Fibroblast of peridontal ligament (primary cell): Measurements from ENCODE around the gene IPPK.

Source experiments
- DNase-seq: peaks from one replicate; pipeline ENCODE4 v3.0.0-alpha.2; 2010; ENCODE audit errors: extremely low read depth

Gene IPPK

GRCh38 chr9:92686954-92687353, 17.0 kb upstream of the IPPK start:
- DNase-seq, result no peak

DNA sequence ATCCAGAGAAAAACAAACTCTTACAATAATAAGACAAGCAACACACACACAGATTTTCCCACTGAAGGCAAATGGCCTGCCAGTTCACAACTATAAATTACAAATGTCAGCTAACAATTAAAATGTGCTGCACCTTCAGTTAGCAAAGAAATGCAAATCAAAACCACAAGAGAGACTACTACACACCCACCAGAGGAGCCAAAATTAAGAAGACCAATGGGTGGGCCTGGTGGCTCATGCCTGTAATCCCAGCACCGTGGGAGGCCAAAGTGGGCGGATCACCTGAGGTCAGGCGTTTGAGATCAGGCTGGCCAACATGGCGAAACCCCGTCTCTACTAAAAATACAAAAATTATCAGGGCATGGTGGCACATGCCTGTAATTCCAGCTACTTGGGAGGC, 15.1 kb upstream of the IPPK start:
- no peak for DNase-seq

- DNase-seq, result no peak
Observed at GRCh38 chr9:92682269-92682668, 12.3 kb upstream of the IPPK start.

- no peak for DNase-seq
Observed at GRCh38 chr9:92680166-92681119, 10.5 kb upstream of the IPPK start.

GRCh38 chr9:92679413-92680165, 9.7 kb upstream of the IPPK start:
- no peak for DNase-seq

DNA sequence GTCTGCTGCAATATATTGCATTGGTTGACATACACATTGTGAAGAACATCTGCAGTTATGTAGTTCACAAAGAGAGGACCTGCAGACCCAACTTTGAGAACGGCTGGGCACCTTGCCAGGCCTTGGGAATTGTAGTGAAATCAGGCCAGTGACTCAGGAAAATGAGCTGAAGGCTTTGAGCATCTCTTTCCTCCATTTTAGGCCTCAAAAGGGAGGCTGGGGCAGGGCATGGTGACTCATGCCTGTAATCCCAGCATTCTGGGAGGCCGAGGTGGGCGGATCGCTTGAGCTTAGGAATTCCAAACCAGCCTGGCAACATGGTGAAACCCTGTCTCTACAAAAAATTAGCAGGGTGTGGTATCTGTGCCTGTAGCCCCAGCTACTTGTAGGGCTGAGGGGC, 1.4 kb upstream of the IPPK start:
- peak; percentile 76 for DNase-seq

- DNase-seq, result no peak
Observed at GRCh38 chr9:92669527-92669889, 423 bp downstream of the IPPK start.

- DNase-seq, result peak; percentile 24
Observed at GRCh38 chr9:92668746-92669526, 995 bp downstream of the IPPK start.

DNA sequence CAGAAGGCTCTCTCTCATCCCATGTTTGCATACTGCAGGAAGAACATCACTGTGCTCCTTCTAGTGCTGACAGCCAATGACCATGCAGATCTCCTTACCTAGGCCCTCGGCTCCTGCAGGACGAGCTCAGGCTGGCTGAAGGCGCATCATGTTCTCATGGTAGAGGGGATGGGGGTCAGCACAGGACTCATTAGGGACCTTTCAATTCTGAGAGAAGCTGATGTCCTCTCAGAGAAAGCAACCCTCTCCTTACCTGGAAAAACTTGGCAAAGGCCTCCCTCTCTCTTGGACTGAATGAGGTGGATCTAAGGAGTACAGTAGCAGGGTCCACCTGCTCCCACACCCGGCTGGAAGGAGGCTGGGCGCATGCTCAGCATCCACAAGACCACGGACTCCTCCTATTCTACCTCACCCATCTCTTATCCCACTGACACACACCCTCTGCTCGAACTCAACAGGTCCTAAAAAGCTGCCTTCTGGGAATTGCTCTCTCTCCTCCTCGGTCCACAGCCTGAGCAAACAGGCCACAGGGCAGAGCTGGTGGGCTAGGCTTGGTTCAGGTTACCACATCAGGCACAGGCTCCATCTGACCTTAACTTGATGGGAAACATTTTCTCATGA, 2.9 kb downstream of the IPPK start:
- DNase-seq, result no peak

DNA sequence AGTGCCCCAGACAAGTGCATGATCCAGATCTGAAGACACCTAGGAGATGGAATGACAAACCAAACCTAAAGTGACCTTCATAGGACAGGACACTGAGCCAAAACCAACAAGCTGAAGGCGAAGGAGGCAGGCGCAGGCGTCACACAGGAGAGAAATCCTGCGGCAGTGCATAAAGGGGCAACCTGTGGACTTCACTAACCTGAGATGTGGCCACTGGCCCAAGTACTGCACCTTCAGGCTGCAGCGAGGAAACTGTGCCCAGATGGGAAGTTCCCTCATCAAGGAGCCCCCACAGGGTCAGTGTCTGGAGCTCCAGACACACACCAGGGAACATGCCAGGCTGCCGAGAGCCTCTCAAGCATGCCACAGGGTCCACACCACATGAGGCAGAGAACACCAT, 3.7 kb downstream of the IPPK start:
- no peak for DNase-seq

DNA sequence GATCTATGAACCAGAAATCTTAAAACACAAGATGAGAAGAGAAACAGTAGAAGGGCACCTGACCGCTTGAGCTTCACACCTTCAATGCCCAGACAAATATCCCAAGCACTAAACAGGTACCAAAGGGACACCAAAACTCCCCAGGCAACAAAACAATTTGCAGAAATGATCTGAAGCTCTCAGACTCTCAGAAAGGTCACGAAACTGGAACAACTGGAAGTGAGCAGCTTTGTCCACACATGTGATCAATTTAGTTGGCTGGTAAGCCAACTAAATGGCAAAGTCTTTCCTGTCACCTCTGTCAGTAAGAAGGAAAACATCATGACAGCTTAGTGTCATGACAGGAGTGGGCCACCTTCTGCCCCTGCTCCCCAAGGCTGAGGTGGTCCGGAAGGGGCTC, 4.1 kb downstream of the IPPK start:
- no peak for DNase-seq

- no peak for DNase-seq
Observed at GRCh38 chr9:92664394-92665152, 5.4 kb downstream of the IPPK start.

- no peak for DNase-seq
Observed at GRCh38 chr9:92663951-92664350, 6.0 kb downstream of the IPPK start.

DNA sequence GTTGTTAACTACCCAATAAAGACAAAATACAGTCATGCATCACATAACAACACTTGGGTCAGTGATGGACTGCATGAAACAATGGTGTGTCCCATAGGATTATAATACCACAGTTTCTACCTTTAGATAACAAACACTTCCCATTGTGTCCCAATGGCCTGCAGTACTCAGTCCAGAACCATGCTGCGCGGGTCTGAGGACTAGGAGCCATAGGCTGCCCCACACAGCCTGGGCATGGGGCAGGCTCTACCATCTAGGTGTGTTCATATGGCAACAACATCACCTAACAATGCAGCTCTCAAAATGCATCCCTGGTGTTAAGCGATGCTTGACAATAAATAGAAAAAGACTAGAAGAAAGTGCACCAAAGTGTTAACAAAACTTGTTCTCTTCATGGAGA, 6.8 kb downstream of the IPPK start:
- no peak for DNase-seq

DNA sequence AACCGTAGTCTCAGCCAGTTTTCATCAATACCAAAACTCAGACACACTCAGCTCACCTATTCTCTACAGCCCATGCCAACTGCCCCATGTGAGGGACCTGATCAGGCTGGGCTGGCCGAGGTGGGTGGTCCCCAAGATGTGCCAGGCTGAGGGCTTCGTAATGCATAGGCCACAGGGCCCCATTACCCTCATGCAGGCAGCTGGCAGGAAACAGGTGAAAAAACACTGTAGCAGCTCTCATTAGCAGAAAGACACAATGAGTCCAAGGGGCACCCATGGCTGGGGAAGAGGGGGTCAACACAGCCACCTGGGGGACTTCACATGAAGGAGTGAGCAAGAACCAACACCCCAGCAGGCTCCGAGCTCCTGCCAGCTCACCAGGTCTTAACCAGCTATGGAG, 8.2 kb downstream of the IPPK start:
- DNase-seq, result no peak

DNA sequence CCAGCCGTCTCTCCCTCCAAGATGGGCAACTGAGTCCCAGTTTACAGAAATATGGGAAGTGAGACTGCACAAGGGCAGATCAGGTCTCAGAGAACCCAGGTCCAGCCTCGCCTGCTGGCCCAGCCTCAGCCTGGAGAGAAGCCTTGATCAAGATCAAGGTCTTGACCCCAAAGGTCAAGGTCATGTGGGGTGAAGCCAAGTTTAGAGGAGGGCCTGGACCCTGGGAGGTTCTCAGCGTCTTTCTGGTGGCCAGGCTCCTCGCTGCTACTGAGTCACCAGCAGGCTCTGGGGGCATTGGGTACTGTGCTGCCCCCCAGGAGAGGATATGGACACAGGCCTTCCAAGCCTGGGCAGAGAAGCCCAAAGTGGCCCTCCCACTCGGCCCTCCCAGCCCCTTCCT, 8.8 kb downstream of the IPPK start:
- DNase-seq, result no peak

GRCh38 chr9:92660266-92660665, 9.7 kb downstream of the IPPK start:
- DNase-seq, result no peak

GRCh38 chr9:92659601-92660000, 10.3 kb downstream of the IPPK start:
- DNase-seq, result no peak

GRCh38 chr9:92658611-92659010, 11.3 kb downstream of the IPPK start:
- no peak for DNase-seq

GRCh38 chr9:92658176-92658575, 11.8 kb downstream of the IPPK start:
- no peak for DNase-seq
